Large intestine (tissue), 1 donor: ENCODE results near the gene B3GNT8. TPM values are rescaled to one million over a fixed set of nuclear protein-coding genes. Genes with fewer than 3 reads are reported as not detected.

Experiments used
- polyA plus RNA-seq: library from polyadenylated mRNA; unstranded; fragments of 120-200 nt; gene quantifications from one replicate; pipeline ENCODE4 v1.2.1, GENCODE V29; 2013

B3GNT8 gene
- polyA plus RNA-seq, 1 donor: 29.7 TPM

Other genes starting within 250 kb of the B3GNT8 start
- 68.1 TPM for gene CYP2S1, start 234.2 kb downstream of the B3GNT8 start, polyA plus RNA-seq
- gene AXL, start 208.2 kb downstream of the B3GNT8 start, polyA plus RNA-seq: 16.0 TPM
- gene HNRNPUL1, start 163.0 kb downstream of the B3GNT8 start, polyA plus RNA-seq: 142 TPM
- 24.9 TPM for gene CCDC97, start 117.2 kb downstream of the B3GNT8 start, polyA plus RNA-seq
- gene TGFB1, start 73.5 kb downstream of the B3GNT8 start, polyA plus RNA-seq: 13.9 TPM
- 5.1 TPM for gene B9D2, start 63.2 kb downstream of the B3GNT8 start, polyA plus RNA-seq
- 13.8 TPM for gene TMEM91, start 50.8 kb downstream of the B3GNT8 start, polyA plus RNA-seq
- gene EXOSC5, start 30.0 kb downstream of the B3GNT8 start, polyA plus RNA-seq: 16.5 TPM
- 16.3 TPM for gene BCKDHA, start 29.6 kb downstream of the B3GNT8 start, polyA plus RNA-seq
- gene DMAC2, start 12.5 kb upstream of the B3GNT8 start, polyA plus RNA-seq: 79.4 TPM
- 69.2 TPM for gene ERICH4, start 15.8 kb upstream of the B3GNT8 start, polyA plus RNA-seq
- 1.5 TPM for gene CEACAM21, start 148.8 kb upstream of the B3GNT8 start, polyA plus RNA-seq
- 0.16 TPM for gene CEACAM4, start 199.7 kb upstream of the B3GNT8 start, polyA plus RNA-seq